ENCODE results near the gene CYTL1.

- TF ChIP-seq CTCF (IDR thresholded peaks at IDR 0.05; ENCODE audit: extremely low read depth in 1 of 2, insufficient read depth in 1 of 2, low read depth in 1 of 2, low read length in 2 of 2) (no peak), POLR2A (IDR thresholded peaks at IDR 0.05; ENCODE audit: low read depth, low read length) (no peak), EZH2 (IDR thresholded peaks at IDR 0.05; ENCODE audit: borderline replicate concordance, low read depth, low read length, severe bottlenecking) (no peak), MYC (IDR thresholded peaks at IDR 0.05; ENCODE audit: low read depth, low read length) (no peak)
Observed at GRCh38 chr4:5026371-5026770, 7.1 kb upstream of the CYTL1 start.
